Measurements from ENCODE around the gene LARP6. TPM values are rescaled to one million over a fixed set of nuclear protein-coding genes. Genes with fewer than 3 reads are reported as not detected.

The LARP6 gene
- total and polyA plus RNA-seq, 4 donors, result 0.89 to 2.9 (median 1.5) TPM

DNA sequence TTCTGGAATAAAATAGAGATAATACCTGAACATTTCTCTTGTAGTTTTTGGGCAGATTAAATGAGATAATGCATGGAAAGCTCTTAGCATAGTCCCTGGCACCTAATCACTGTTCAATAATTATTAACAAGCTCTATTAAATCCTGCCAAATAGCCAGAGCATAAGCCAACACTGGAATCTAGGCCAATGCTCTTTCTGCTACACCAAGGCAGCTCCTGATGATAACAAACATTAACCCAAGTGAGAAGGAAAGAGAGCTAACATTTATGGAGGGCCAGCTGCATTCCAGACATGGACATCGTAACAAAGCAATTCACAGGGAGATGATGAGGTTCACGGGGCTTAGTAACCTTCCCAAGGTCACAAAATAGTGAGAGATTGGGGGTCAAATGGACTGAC, 23.3 kb downstream of the LARP6 start:
- peak overlapping the region in 1 of 2 donors; percentile 36 for H3K27ac ChIP-seq (ENCODE audit: low read depth in 1 of 2, low read length in 2 of 2)
- 16% methylated on average over 2 of the region's 2 CpGs for WGBS
- TF ChIP-seq SP1 (IDR thresholded peaks at IDR 0.05) (peak; percentile 71), FOXA2 (IDR thresholded peaks at IDR 0.05) (peak; percentile 32), NR2F2 (IDR thresholded peaks at IDR 0.05) (no peak), FOXA1 (IDR thresholded peaks at IDR 0.05) (no peak), EGR1 (IDR thresholded peaks at IDR 0.05; ENCODE audit: low read depth in 2 of 2) (no peak), RXRA (IDR thresholded peaks at IDR 0.05) (peak; percentile 78 to 80), HNF4A (conservative IDR thresholded peaks at IDR 0.05) (peak; percentile 46 to 60), HNF4G (IDR thresholded peaks at IDR 0.05) (no peak), RAD21 (IDR thresholded peaks at IDR 0.05) (peak in 1 of 2 donors; percentile 51), JUND (IDR thresholded peaks at IDR 0.05) (peak in 1 of 2 donors; percentile 23), YY1 (IDR thresholded peaks at IDR 0.05) (peak; percentile 57), GABPA (IDR thresholded peaks at IDR 0.05 in 1 of 2, conservative IDR thresholded peaks at IDR 0.05 in 1 of 2) (no peak), TAF1 (conservative IDR thresholded peaks at IDR 0.05) (no peak)
- TF ChIP-seq, protein P1, sequence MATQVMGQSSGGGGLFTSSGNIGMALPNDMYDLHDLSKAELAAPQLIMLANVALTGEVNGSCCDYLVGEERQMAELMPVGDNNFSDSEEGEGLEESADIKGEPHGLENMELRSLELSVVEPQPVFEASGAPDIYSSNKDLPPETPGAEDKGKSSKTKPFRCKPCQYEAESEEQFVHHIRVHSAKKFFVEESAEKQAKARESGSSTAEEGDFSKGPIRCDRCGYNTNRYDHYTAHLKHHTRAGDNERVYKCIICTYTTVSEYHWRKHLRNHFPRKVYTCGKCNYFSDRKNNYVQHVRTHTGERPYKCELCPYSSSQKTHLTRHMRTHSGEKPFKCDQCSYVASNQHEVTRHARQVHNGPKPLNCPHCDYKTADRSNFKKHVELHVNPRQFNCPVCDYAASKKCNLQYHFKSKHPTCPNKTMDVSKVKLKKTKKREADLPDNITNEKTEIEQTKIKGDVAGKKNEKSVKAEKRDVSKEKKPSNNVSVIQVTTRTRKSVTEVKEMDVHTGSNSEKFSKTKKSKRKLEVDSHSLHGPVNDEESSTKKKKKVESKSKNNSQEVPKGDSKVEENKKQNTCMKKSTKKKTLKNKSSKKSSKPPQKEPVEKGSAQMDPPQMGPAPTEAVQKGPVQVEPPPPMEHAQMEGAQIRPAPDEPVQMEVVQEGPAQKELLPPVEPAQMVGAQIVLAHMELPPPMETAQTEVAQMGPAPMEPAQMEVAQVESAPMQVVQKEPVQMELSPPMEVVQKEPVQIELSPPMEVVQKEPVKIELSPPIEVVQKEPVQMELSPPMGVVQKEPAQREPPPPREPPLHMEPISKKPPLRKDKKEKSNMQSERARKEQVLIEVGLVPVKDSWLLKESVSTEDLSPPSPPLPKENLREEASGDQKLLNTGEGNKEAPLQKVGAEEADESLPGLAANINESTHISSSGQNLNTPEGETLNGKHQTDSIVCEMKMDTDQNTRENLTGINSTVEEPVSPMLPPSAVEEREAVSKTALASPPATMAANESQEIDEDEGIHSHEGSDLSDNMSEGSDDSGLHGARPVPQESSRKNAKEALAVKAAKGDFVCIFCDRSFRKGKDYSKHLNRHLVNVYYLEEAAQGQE (IDR thresholded peaks at IDR 0.05), result peak; percentile 28
- TF ChIP-seq, protein P2, sequence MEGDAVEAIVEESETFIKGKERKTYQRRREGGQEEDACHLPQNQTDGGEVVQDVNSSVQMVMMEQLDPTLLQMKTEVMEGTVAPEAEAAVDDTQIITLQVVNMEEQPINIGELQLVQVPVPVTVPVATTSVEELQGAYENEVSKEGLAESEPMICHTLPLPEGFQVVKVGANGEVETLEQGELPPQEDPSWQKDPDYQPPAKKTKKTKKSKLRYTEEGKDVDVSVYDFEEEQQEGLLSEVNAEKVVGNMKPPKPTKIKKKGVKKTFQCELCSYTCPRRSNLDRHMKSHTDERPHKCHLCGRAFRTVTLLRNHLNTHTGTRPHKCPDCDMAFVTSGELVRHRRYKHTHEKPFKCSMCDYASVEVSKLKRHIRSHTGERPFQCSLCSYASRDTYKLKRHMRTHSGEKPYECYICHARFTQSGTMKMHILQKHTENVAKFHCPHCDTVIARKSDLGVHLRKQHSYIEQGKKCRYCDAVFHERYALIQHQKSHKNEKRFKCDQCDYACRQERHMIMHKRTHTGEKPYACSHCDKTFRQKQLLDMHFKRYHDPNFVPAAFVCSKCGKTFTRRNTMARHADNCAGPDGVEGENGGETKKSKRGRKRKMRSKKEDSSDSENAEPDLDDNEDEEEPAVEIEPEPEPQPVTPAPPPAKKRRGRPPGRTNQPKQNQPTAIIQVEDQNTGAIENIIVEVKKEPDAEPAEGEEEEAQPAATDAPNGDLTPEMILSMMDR (IDR thresholded peaks at IDR 0.05; ENCODE audit: low read depth, low read length, missing input control), result no peak
- TF ChIP-seq, protein P3, sequence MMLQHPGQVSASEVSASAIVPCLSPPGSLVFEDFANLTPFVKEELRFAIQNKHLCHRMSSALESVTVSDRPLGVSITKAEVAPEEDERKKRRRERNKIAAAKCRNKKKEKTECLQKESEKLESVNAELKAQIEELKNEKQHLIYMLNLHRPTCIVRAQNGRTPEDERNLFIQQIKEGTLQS (IDR thresholded peaks at IDR 0.05), result no peak
- TF ChIP-seq, protein P4, sequence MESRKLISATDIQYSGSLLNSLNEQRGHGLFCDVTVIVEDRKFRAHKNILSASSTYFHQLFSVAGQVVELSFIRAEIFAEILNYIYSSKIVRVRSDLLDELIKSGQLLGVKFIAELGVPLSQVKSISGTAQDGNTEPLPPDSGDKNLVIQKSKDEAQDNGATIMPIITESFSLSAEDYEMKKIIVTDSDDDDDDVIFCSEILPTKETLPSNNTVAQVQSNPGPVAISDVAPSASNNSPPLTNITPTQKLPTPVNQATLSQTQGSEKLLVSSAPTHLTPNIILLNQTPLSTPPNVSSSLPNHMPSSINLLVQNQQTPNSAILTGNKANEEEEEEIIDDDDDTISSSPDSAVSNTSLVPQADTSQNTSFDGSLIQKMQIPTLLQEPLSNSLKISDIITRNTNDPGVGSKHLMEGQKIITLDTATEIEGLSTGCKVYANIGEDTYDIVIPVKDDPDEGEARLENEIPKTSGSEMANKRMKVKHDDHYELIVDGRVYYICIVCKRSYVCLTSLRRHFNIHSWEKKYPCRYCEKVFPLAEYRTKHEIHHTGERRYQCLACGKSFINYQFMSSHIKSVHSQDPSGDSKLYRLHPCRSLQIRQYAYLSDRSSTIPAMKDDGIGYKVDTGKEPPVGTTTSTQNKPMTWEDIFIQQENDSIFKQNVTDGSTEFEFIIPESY (IDR thresholded peaks at IDR 0.05), result peak; percentile 30
- TF ChIP-seq, protein P5, sequence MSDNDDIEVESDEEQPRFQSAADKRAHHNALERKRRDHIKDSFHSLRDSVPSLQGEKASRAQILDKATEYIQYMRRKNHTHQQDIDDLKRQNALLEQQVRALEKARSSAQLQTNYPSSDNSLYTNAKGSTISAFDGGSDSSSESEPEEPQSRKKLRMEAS (IDR thresholded peaks at IDR 0.05), result peak; percentile 28

More for the DNA sequence above, 23.3 kb downstream of the LARP6 start:
- H3K4me3 ChIP-seq (ENCODE audit: low read depth in 1 of 3, low read length in 3 of 3), result no peak overlapping the region
- no peak for DNase-seq (ENCODE audit: low spot score)
- H3K9ac ChIP-seq (ENCODE audit: low read depth in 1 of 2, low read length in 2 of 2), result no peak overlapping the region
- H3K9me3 ChIP-seq (ENCODE audit: control insufficient read depth in 4 of 4, low read length in 3 of 4), result no peaks in the 10 kb centered on the region
- no peaks in the 10 kb centered on the region for H3K36me3 ChIP-seq (ENCODE audit: control insufficient read depth in 4 of 4, insufficient read depth in 3 of 4, low read depth in 1 of 4, low read length in 3 of 4)
- no peaks in the 10 kb centered on the region for H3K27me3 ChIP-seq (ENCODE audit: control insufficient read depth in 4 of 4, insufficient read depth in 4 of 4, low read length in 3 of 4)
- H3K4me1 ChIP-seq (ENCODE audit: control insufficient read depth in 4 of 4, insufficient read depth in 4 of 4, low read length in 3 of 4), result peaks cover 5 to 29% (median 18%) of the 10 kb centered on the region in 4 donors
